ENCODE data around the gene CGAS. TPM values are rescaled to one million over a fixed set of nuclear protein-coding genes. Genes with fewer than 3 reads are reported as not detected.
"Not testable (repeated sequence)": the region's sequence is repeated elsewhere in the genome, so short reads cannot be mapped to it uniquely, and the experiment has no call there.

Gene CGAS
- total RNA-seq (2014; rRNA removed; shearing (Covaris generic)): 0.55 and 0.76 TPM in 2 replicates

GRCh38 chr6:73452107-73452461 lies at the start of gene CGAS:
Gene CGAS (minus strand): TSS chr6:73452297. CDS start chr6:73452181, 116 bp downstream.
- no peak for DNase-seq
- no peaks in the 10 kb centered on the region; the same call in 1 of the 2 replicates for H3K27me3 ChIP-seq (ENCODE audit: control insufficient read depth, insufficient read depth, low read length)
- H3K4me3 ChIP-seq (ENCODE audit: insufficient read depth, low read depth, low read length): peak within 1 kb of the TSS; percentile 30
- H3K36me3 ChIP-seq (replicated peaks; ENCODE audit: control insufficient read depth, insufficient read depth, low read length): no peaks in the 10 kb centered on the region

- Histone ChIP-seq H3K4me3 (ENCODE audit: insufficient read depth, low read depth, low read length) (no peak overlapping the region), H3K27me3 (ENCODE audit: control insufficient read depth, insufficient read depth, low read length) (no peaks in the 10 kb centered on the region), H3K36me3 (replicated peaks; ENCODE audit: control insufficient read depth, insufficient read depth, low read length) (peaks cover 11% of the 10 kb centered on the region)
- DNase-seq: no peak
Observed at GRCh38 chr6:73497915-73498314, 45.8 kb upstream of the CGAS start.

- H3K27me3 ChIP-seq (ENCODE audit: control insufficient read depth, insufficient read depth, low read length): no peaks in the 10 kb centered on the region
- peaks cover 9% of the 10 kb centered on the region for H3K36me3 ChIP-seq (replicated peaks; ENCODE audit: control insufficient read depth, insufficient read depth, low read length)
- H3K4me3 ChIP-seq (ENCODE audit: insufficient read depth, low read depth, low read length): no peak overlapping the region
- DNase-seq: no peak
Observed at GRCh38 chr6:73491377-73491776, 39.3 kb upstream of the CGAS start.

GRCh38 chr6:73487473-73487872 lies 35.4 kb upstream of the CGAS start:
- H3K27me3 ChIP-seq (ENCODE audit: control insufficient read depth, insufficient read depth, low read length): no peaks in the 10 kb centered on the region
- H3K4me3 ChIP-seq (ENCODE audit: insufficient read depth, low read depth, low read length): no peak overlapping the region
- DNase-seq: no peak
- peaks cover 12% of the 10 kb centered on the region for H3K36me3 ChIP-seq (replicated peaks; ENCODE audit: control insufficient read depth, insufficient read depth, low read length)

- Histone ChIP-seq H3K4me3 (ENCODE audit: insufficient read depth, low read depth, low read length) (no peak overlapping the region), H3K27me3 (ENCODE audit: control insufficient read depth, insufficient read depth, low read length) (no peaks in the 10 kb centered on the region), H3K36me3 (replicated peaks; ENCODE audit: control insufficient read depth, insufficient read depth, low read length) (peaks cover 22% of the 10 kb centered on the region)
- DNase-seq: no peak
Observed at GRCh38 chr6:73484438-73484837, 32.3 kb upstream of the CGAS start.

- H3K4me3 ChIP-seq (ENCODE audit: insufficient read depth, low read depth, low read length): no peak overlapping the region
- no peak for DNase-seq
- H3K27me3 ChIP-seq (ENCODE audit: control insufficient read depth, insufficient read depth, low read length): no peaks in the 10 kb centered on the region
- H3K36me3 ChIP-seq (replicated peaks; ENCODE audit: control insufficient read depth, insufficient read depth, low read length): peaks cover 19% of the 10 kb centered on the region
Observed at GRCh38 chr6:73481969-73482368, 29.9 kb upstream of the CGAS start.

GRCh38 chr6:73477407-73477806 lies 25.3 kb upstream of the CGAS start:
- DNase-seq: no peak
- H3K36me3 ChIP-seq (replicated peaks; ENCODE audit: control insufficient read depth, insufficient read depth, low read length): peaks cover 23% of the 10 kb centered on the region

GRCh38 chr6:73476723-73477122 lies 24.6 kb upstream of the CGAS start:
- no peak for DNase-seq
- Histone ChIP-seq H3K4me3 (ENCODE audit: insufficient read depth, low read depth, low read length) (no peak overlapping the region), H3K36me3 (replicated peaks; ENCODE audit: control insufficient read depth, insufficient read depth, low read length) (peaks cover 17% of the 10 kb centered on the region), H3K27me3 (ENCODE audit: control insufficient read depth, insufficient read depth, low read length) (no peaks in the 10 kb centered on the region)

More at GRCh38 chr6:73477407-73477806, 25.3 kb upstream of the CGAS start:
- Histone ChIP-seq H3K4me3 (ENCODE audit: insufficient read depth, low read depth, low read length) (no peak overlapping the region), H3K27me3 (ENCODE audit: control insufficient read depth, insufficient read depth, low read length) (no peaks in the 10 kb centered on the region)

- no peak overlapping the region for H3K4me3 ChIP-seq (ENCODE audit: insufficient read depth, low read depth, low read length)
- DNase-seq: no peak
- no peaks in the 10 kb centered on the region for H3K27me3 ChIP-seq (ENCODE audit: control insufficient read depth, insufficient read depth, low read length)
- H3K36me3 ChIP-seq (replicated peaks; ENCODE audit: control insufficient read depth, insufficient read depth, low read length): peaks cover 10% of the 10 kb centered on the region
Observed at GRCh38 chr6:73471686-73472290, 19.7 kb upstream of the CGAS start.

- H3K27me3 ChIP-seq (ENCODE audit: control insufficient read depth, insufficient read depth, low read length): no peaks in the 10 kb centered on the region
- peak; percentile 86 for DNase-seq
- H3K4me3 ChIP-seq (ENCODE audit: insufficient read depth, low read depth, low read length): peak within 1 kb of the TSS; percentile 94
- H3K36me3 ChIP-seq (replicated peaks; ENCODE audit: control insufficient read depth, insufficient read depth, low read length): peaks cover 3% of the 10 kb centered on the region
Observed at GRCh38 chr6:73461537-73462350, 9.6 kb upstream of the CGAS start, which contains the start of gene MTO1. Gene MTO1 (plus strand): TSS chr6:73461737. CDS start chr6:73461855, 118 bp downstream.

GRCh38 chr6:73460056-73460455 lies 8.0 kb upstream of the CGAS start:
- no peak for DNase-seq

GRCh38 chr6:73459474-73459873 lies 7.4 kb upstream of the CGAS start:
- H3K27me3 ChIP-seq (ENCODE audit: control insufficient read depth, insufficient read depth, low read length); H3K36me3 ChIP-seq (replicated peaks; ENCODE audit: control insufficient read depth, insufficient read depth, low read length); H3K4me3 ChIP-seq (ENCODE audit: insufficient read depth, low read depth, low read length); DNase-seq: not testable (repeated sequence)

More at GRCh38 chr6:73460056-73460455, 8.0 kb upstream of the CGAS start:
- H3K27me3 ChIP-seq (ENCODE audit: control insufficient read depth, insufficient read depth, low read length): no peaks in the 10 kb centered on the region
- H3K36me3 ChIP-seq (replicated peaks; ENCODE audit: control insufficient read depth, insufficient read depth, low read length): no peaks in the 10 kb centered on the region
- H3K4me3 ChIP-seq (ENCODE audit: insufficient read depth, low read depth, low read length): no peak overlapping the region

- DNase-seq: no peak
- Histone ChIP-seq H3K4me3 (ENCODE audit: insufficient read depth, low read depth, low read length) (no peak overlapping the region), H3K27me3 (ENCODE audit: control insufficient read depth, insufficient read depth, low read length) (no peaks in the 10 kb centered on the region; the same call in 1 of the 2 replicates)
Observed at GRCh38 chr6:73455865-73456629, 4.0 kb upstream of the CGAS start.

GRCh38 chr6:73451223-73452106 lies 632 bp downstream of the CGAS start:
- H3K36me3 ChIP-seq (replicated peaks; ENCODE audit: control insufficient read depth, insufficient read depth, low read length): no peaks in the 10 kb centered on the region
- peak; percentile 46 for DNase-seq
- H3K4me3 ChIP-seq (ENCODE audit: insufficient read depth, low read depth, low read length): peak overlapping the region; percentile 30
- no peaks in the 10 kb centered on the region; the same call in 1 of the 2 replicates for H3K27me3 ChIP-seq (ENCODE audit: control insufficient read depth, insufficient read depth, low read length)

More at GRCh38 chr6:73455865-73456629, 4.0 kb upstream of the CGAS start:
- H3K36me3 ChIP-seq (replicated peaks; ENCODE audit: control insufficient read depth, insufficient read depth, low read length): no peaks in the 10 kb centered on the region

All from H7 (cell line).